Measurements from ENCODE around the gene KIAA0408. TPM values are rescaled to one million over a fixed set of nuclear protein-coding genes. Genes with fewer than 3 reads are reported as not detected.

The KIAA0408 gene
- polyA plus RNA-seq (2011; rRNA removed) (0.86 and 1.6 TPM in 2 replicates), polyA minus RNA-seq (2011; rRNA and poly(A)+ RNA removed) (0.26 and 0.33 TPM in 2 replicates)

DNA sequence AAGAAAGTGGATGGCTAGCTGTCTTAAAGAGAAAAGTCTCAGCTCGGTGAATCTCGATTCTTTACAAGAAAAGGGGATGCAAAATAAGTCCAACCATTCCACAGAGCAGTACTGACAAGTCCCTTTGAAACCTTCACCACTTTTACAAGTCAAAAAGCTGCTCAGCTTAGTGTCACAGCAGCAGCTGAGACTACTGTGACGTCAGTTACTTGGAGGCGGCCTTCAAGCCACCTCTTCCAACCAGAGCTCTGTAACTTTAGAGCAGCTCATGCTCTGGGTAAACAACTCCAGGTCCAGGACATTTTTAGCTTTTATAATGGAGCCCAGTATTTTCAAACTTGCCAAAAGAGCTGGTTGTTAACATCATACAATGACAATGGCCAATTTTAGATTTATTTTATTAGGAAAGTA lies at the start of gene KIAA0408:
Gene KIAA0408, minus strand, starts transcription at position 159 of the 411 bp plus-strand sequence. CDS start 5,408 bp downstream, outside the sequence.
- Histone ChIP-seq H3K4me3 (ENCODE audit: low read depth, low read length) (peak within 1 kb of the TSS; percentile 24; the same call in 1 of the 2 replicates), H3K27me3 (ENCODE audit: control insufficient read depth, insufficient read depth, low read length) (no peaks in the 10 kb centered on the region), H3K36me3 (ENCODE audit: control insufficient read depth, insufficient read depth, low read length) (no peaks in the 10 kb centered on the region)
- TF ChIP-seq, protein P1, sequence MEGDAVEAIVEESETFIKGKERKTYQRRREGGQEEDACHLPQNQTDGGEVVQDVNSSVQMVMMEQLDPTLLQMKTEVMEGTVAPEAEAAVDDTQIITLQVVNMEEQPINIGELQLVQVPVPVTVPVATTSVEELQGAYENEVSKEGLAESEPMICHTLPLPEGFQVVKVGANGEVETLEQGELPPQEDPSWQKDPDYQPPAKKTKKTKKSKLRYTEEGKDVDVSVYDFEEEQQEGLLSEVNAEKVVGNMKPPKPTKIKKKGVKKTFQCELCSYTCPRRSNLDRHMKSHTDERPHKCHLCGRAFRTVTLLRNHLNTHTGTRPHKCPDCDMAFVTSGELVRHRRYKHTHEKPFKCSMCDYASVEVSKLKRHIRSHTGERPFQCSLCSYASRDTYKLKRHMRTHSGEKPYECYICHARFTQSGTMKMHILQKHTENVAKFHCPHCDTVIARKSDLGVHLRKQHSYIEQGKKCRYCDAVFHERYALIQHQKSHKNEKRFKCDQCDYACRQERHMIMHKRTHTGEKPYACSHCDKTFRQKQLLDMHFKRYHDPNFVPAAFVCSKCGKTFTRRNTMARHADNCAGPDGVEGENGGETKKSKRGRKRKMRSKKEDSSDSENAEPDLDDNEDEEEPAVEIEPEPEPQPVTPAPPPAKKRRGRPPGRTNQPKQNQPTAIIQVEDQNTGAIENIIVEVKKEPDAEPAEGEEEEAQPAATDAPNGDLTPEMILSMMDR (IDR thresholded peaks at IDR 0.05; ENCODE audit: insufficient read depth, low read depth, low read length): no peak
- DNase-seq (ENCODE audit: low read depth): peak; percentile 39
- CTCF ChIA-PET: interaction anchor here (0.7 to 2.2 kb wide), 5 partner anchors 15 to 155 kb away, joined by 3 to 9 read pairs (median 3); partner anchors contain the start of gene MTCL3
- POLR2A ChIA-PET: no interaction called here

DNA sequence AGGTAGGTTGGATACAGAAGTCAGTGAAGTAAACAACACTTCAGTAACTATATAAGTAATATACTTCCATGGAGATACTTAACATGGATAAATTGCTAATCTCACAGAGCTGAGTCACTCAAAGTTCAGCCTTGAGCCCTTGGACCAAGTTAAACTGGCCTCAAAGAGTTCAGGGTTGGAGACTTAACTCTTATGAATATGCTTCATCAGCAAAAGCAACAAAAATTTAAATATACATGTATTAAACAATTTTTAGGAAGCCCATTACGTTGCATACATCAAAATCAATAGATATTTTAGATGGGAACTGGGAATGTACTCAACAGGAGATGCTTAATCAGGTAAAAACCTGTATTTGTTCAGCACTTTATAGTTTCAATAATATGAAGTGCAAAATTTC lies 47.7 kb upstream of the KIAA0408 start:
- no peak for DNase-seq (ENCODE audit: low read depth)
- TF ChIP-seq, protein P1 (IDR thresholded peaks at IDR 0.05; ENCODE audit: insufficient read depth, low read depth, low read length): no peak
- ChIA-PET POLR2A (no interaction called here), CTCF (interaction anchor here (3.7 kb wide), 1 partner anchor 9 kb away, joined by 21 read pairs; no protein-coding TSS in a partner anchor)
- Histone ChIP-seq H3K4me3 (ENCODE audit: low read depth, low read length) (no peak overlapping the region), H3K36me3 (ENCODE audit: control insufficient read depth, insufficient read depth, low read length) (no peaks in the 10 kb centered on the region), H3K27me3 (ENCODE audit: control insufficient read depth, insufficient read depth, low read length) (no peaks in the 10 kb centered on the region)

DNA sequence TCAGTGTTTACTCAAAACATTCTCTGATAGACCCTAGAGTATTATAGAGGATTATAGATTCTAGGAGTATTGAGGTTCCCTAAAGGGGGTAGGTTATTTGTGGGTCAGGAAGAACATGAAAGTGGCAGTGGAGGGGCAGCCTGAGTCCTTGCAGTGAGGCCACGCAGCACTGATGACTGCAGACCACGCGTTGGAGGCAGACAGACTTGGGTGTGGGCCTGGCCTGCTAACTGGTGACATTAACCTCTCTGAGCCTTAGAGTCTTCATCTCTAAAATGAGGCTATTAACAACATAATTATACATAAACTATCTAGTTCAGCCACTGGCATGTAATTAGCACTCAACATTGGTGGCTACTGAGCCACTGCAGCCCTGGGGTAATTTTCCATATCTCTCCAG lies 43.8 kb upstream of the KIAA0408 start:
- no peaks in the 10 kb centered on the region for H3K36me3 ChIP-seq (ENCODE audit: control insufficient read depth, insufficient read depth, low read length)
- H3K4me3 ChIP-seq (ENCODE audit: low read depth, low read length): no peak overlapping the region
- CTCF ChIA-PET: interaction anchor here (2.6 kb wide), 1 partner anchor 14 kb away, joined by 8 read pairs; no protein-coding TSS in a partner anchor
- no peaks in the 10 kb centered on the region for H3K27me3 ChIP-seq (ENCODE audit: control insufficient read depth, insufficient read depth, low read length)
- no peak for DNase-seq (ENCODE audit: low read depth)
- POLR2A ChIA-PET: no interaction called here
- TF ChIP-seq, protein P1 (IDR thresholded peaks at IDR 0.05; ENCODE audit: insufficient read depth, low read depth, low read length): no peak

DNA sequence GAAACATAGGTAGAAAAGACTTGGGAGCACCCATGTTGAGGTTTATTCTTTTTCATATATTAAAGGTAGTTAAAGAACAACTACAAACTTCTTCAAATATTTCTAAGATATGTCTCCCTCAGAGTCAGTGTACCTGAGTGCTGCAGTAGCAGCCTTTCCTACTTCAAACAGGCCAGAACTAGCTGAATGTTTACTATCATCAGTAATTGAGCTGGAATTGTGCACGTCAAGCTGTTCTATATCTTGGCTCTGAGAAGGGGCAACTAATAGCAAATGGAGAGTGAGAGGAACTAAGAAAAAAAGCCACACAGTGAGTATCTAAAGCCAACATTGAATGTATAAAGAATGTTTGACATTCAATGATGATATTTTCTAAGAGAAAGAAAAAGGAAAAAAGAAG lies 38.2 kb upstream of the KIAA0408 start:
- TF ChIP-seq, protein P1 (IDR thresholded peaks at IDR 0.05; ENCODE audit: insufficient read depth, low read depth, low read length): no peak
- Histone ChIP-seq H3K36me3 (ENCODE audit: control insufficient read depth, insufficient read depth, low read length) (no peaks in the 10 kb centered on the region), H3K4me3 (ENCODE audit: low read depth, low read length) (no peak overlapping the region), H3K27me3 (ENCODE audit: control insufficient read depth, insufficient read depth, low read length) (no peaks in the 10 kb centered on the region)
- CTCF ChIA-PET: interaction anchor here (1.6 kb wide), 1 partner anchor 12 kb away, joined by 3 read pairs; no protein-coding TSS in a partner anchor
- DNase-seq (ENCODE audit: low read depth): no peak
- POLR2A ChIA-PET: no interaction called here

DNA sequence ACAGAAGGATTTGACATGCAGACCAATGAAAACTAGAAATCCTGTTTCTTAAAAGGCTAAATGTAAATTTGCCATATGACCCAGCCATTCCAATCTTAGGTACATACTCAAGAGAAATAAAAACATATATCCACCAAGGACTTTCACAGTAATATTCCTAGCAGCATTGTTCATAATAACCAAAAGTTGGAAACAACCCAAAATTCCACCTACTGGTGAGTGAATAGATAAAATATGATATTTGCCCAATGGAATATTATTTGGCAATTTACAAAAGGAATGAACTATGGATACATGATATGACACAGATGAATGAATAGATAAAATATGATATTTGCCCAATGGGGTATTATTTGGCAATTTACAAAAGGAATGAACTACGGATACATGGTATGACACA lies 37.3 kb upstream of the KIAA0408 start:
- ChIA-PET CTCF (interaction anchor here (1.6 kb wide), 1 partner anchor 11 kb away, joined by 3 read pairs; no protein-coding TSS in a partner anchor), POLR2A (no interaction called here)
- H3K4me3 ChIP-seq (ENCODE audit: low read depth, low read length): no peak overlapping the region
- no peak for DNase-seq (ENCODE audit: low read depth)
- TF ChIP-seq, protein P1 (IDR thresholded peaks at IDR 0.05; ENCODE audit: insufficient read depth, low read depth, low read length): no peak
- no peaks in the 10 kb centered on the region for H3K36me3 ChIP-seq (ENCODE audit: control insufficient read depth, insufficient read depth, low read length)
- no peaks in the 10 kb centered on the region for H3K27me3 ChIP-seq (ENCODE audit: control insufficient read depth, insufficient read depth, low read length)

Data from BJ (cell line).